Endothelial cell of umbilical vein (primary cell): Measurements from ENCODE around the gene RNASET2. TPM values are rescaled to one million over a fixed set of nuclear protein-coding genes. Genes with fewer than 3 reads are reported as not detected.

Experiments used
- BruUV-seq: library from RNA; stranded (reverse); fragments of 400-500 nt; replicated peaks from 2 replicates; lab custom pipeline; 2021; lab: Mats Ljungman, UMichigan
- CTCF ChIA-PET: fragments of 300-600, 350-600 bp; sonication (Branson Sonifier 250); formaldehyde crosslinking; loops from one replicate; lab custom pipeline; 2021; ENCODE audit warnings: antibody characterized with exemption, inconsistent platforms; lab: Charles Lee
- POLR2A ChIA-PET: fragments of 300-600, 350-600 bp; sonication (Branson Sonifier 250); formaldehyde crosslinking; loops from one replicate; lab custom pipeline; 2021; ENCODE audit warnings: antibody characterized with exemption, inconsistent platforms; lab: Charles Lee
- DNase-seq: peaks from one replicate; pipeline ENCODE4 v3.0.0-alpha.2; 2011; ENCODE audit warnings: low read depth, low spot score
- FAIRE-seq: peaks from 2 replicates; lab custom pipeline; 2011; peaks lifted over from hg19 to GRCh38; lab: Jason Lieb, UNC
- H2AFZ ChIP-seq: 2 replicates; pipeline ENCODE4 v1.6.0; 2012; ENCODE audit warnings: low read depth, low read length, control low read depth, inconsistent platforms
- H3K27ac ChIP-seq: 2 replicates; pipeline ENCODE4 v1.5.1; 2011; ENCODE audit warnings: low read depth, mild to moderate bottlenecking, control low read depth, low read length, moderate library complexity; ENCODE audit not compliant: insufficient read depth
- H3K27me3 ChIP-seq, 2 experiments: 2 replicates each; pipeline versions ENCODE4 v1.6.0 to v1.6.1; 2011; ENCODE audit warnings: low read length in 2 of 2, mixed read lengths in 1 of 2; ENCODE audit not compliant: control insufficient read depth in 2 of 2, insufficient read depth in 2 of 2
- H3K36me3 ChIP-seq, 2 experiments: 2 replicates in 1 of 2; 3 replicates in 1 of 2; pipeline ENCODE4 v1.5.1; 2011; ENCODE audit warnings: low read length in 2 of 2, mild to moderate bottlenecking in 1 of 2, moderate library complexity in 1 of 2; ENCODE audit not compliant: control insufficient read depth in 2 of 2, insufficient read depth in 2 of 2; ENCODE audit errors: extremely low read depth in 1 of 2
- H3K4me1 ChIP-seq: 3 replicates; pipeline ENCODE4 v1.5.1; 2011; ENCODE audit warnings: mild to moderate bottlenecking, low read length; ENCODE audit not compliant: control insufficient read depth, insufficient read depth; ENCODE audit errors: extremely low read depth
- H3K4me2 ChIP-seq: 2 replicates; pipeline ENCODE4 v1.6.1; 2011; ENCODE audit warnings: low read length, control low read depth, mixed read lengths; ENCODE audit not compliant: insufficient read depth
- H3K4me3 ChIP-seq, 3 experiments: fragments of 200-600 bp in 1 of 3; sonication (generic), shearing (Covaris generic) in 1 of 3; replicated peaks in 1 of 3; 2 replicates each; pipeline ENCODE4 v1.5.1; 2011 to 2016; ENCODE audit warnings: control low read depth in 3 of 3, low read length in 3 of 3, mild to moderate bottlenecking in 2 of 3, inconsistent platforms in 1 of 3, low read depth in 1 of 3, moderate library complexity in 1 of 3; ENCODE audit not compliant: insufficient read depth in 1 of 3
- H3K79me2 ChIP-seq: 2 replicates; pipeline ENCODE4 v1.6.0; 2012; ENCODE audit warnings: low read length, inconsistent platforms; ENCODE audit not compliant: control insufficient read depth, insufficient read depth
- H3K9ac ChIP-seq: replicated peaks from 2 replicates; pipeline ENCODE3; 2011; ENCODE audit warnings: low read length, control low read depth; ENCODE audit not compliant: insufficient read depth; ENCODE audit errors: extremely low read depth
- H3K9me1 ChIP-seq: replicated peaks from 3 replicates; pipeline ENCODE4 v1.6.0; 2011; ENCODE audit warnings: mild to moderate bottlenecking, low read length; ENCODE audit not compliant: control insufficient read depth, insufficient read depth; ENCODE audit errors: extremely low read depth
- H3K9me3 ChIP-seq: replicated peaks from 2 replicates; pipeline ENCODE4 v1.5.1; 2012; ENCODE audit warnings: low read length, inconsistent platforms; ENCODE audit not compliant: control insufficient read depth, insufficient read depth
- H4K20me1 ChIP-seq: replicated peaks from 2 replicates; pipeline ENCODE3; 2011; ENCODE audit warnings: mild to moderate bottlenecking, low read length; ENCODE audit not compliant: control insufficient read depth, insufficient read depth; ENCODE audit errors: extremely low read depth
- EZH2 ChIP-seq: IDR thresholded peaks from 2 replicates; pipeline ENCODE4 v1.6.1; 2012; ENCODE audit warnings: borderline replicate concordance, low read depth, mild to moderate bottlenecking, moderate library complexity, low read length, inconsistent platforms; ENCODE audit not compliant: severe bottlenecking
- FOS ChIP-seq: IDR thresholded peaks from 2 replicates; pipeline ENCODE4 v1.6.1; 2011; ENCODE audit warnings: mild to moderate bottlenecking, low read length, moderate library complexity, borderline replicate concordance; ENCODE audit not compliant: insufficient read depth
- GATA2 ChIP-seq: IDR thresholded peaks from 2 replicates; pipeline ENCODE4 v1.7.0; 2011; ENCODE audit warnings: low read depth, mild to moderate bottlenecking, moderate library complexity, mixed read lengths, low read length; ENCODE audit not compliant: insufficient read length, insufficient read depth
- JUN ChIP-seq: IDR thresholded peaks from 2 replicates; pipeline ENCODE4 v1.6.1; 2011; ENCODE audit warnings: borderline replicate concordance, low read depth; ENCODE audit not compliant: insufficient read length, insufficient read depth
- MYC ChIP-seq: IDR thresholded peaks from one replicate; pipeline ENCODE4 v1.6.1; 2011; ENCODE audit warnings: mild to moderate bottlenecking, low read depth, low read length
- POLR2A ChIP-seq: IDR thresholded peaks from 2 replicates; pipeline ENCODE4 v1.6.1; 2012; ENCODE audit warnings: low read depth, mild to moderate bottlenecking, control low read depth, low read length
- POLR2AphosphoS5 ChIP-seq: IDR thresholded peaks from 2 replicates; pipeline ENCODE4 v1.6.1; 2012; ENCODE audit warnings: low read depth, mild to moderate bottlenecking, control low read depth, low read length, moderate library complexity; ENCODE audit not compliant: insufficient read depth
- dilution Hi-C: fragments of 300-500 bp; cut with MboI; formaldehyde crosslinking; loops from one replicate; pipeline ENCODE4 v1.15.0; 2019; ENCODE audit warnings: low sequenced_read_pairs; ENCODE audit not compliant: extremely low pct_ligation_motif_present
- intact Hi-C: fragments of 100-400 bp; cut with micrococcal nuclease; formaldehyde crosslinking; loops from one replicate; pipeline ENCODE4 v1.10.0; 2022
- polyA plus RNA-seq, 4 experiments: library from polyadenylated mRNA; depleted of rRNA in 3 of 4; stranded (reverse) in 3 of 4; unstranded in 1 of 4; fragments of >200 nt; gene quantifications; 2 replicates each; pipeline versions ENCODE4 v1.2.1 to v1.2.3, GENCODE V29; 2011 to 2012; ENCODE audit warnings: missing spikeins in 1 of 4
- total RNA-seq: library from RNA; stranded (reverse); gene quantifications from 2 replicates; pipeline ENCODE4 v1.2.3, GENCODE V29; 2021
- TF ChIP-seq, protein P1 (sequence below), 2 donors: IDR thresholded peaks; 1 replicate in 1 of 2; 2 replicates in 1 of 2; pipeline ENCODE4 v1.5.1; 2011; ENCODE audit warnings: low read length in 2 of 2, mild to moderate bottlenecking in 2 of 2, moderate library complexity in 2 of 2, control low read depth in 1 of 2, inconsistent platforms in 1 of 2, low read depth in 1 of 2; ENCODE audit not compliant: insufficient read depth in 1 of 2; ENCODE audit errors: extremely low read depth in 1 of 2
- TF ChIP-seq, protein P2 (sequence below): IDR thresholded peaks from 2 replicates; pipeline ENCODE4 v1.6.1; 2011; ENCODE audit not compliant: insufficient read depth, insufficient read length

The RNASET2 gene
- total and polyA plus RNA-seq, 2 donors (not counting 3 experiments of a cell fraction or from before 2014, with no cell fraction given) = 10.7 to 11.4 TPM

DNA sequence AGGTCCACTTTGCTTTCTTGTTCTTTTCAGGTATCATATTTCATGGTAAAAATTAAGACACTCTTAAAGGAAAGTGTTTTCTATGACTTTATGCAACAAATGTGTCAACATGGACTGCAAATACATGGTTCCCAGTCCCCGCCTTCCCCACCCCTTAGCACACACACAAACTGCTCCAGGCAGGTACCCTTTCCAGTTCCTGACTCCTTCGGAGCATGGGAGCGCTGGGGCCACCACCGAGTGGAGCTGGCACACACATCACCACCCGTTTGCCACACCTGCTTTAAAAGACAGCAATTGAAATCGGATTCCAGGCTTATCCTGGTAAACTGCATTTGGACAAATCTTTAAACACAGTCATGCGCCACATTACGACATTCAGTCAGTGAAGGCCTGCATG, 22.2 kb downstream of the RNASET2 start:
- DNase-seq = no peak
- no peaks in the 10 kb centered on the region for H4K20me1 ChIP-seq
- no TSS peak for BruUV-seq
- H3K9ac ChIP-seq = no peak overlapping the region
- intact Hi-C loops = no loop called here
- no peaks in the 10 kb centered on the region for H3K27me3 ChIP-seq
- CTCF ChIA-PET = interaction anchor here (1.9 kb wide), 1 partner anchor 17 kb away, joined by 6 read pairs; no protein-coding TSS in a partner anchor
- TF ChIP-seq MYC (no peak), GATA2 (no peak), POLR2A (no peak), POLR2AphosphoS5 (no peak), FOS (no peak), JUN (no peak), EZH2 (no peak)
- TF ChIP-seq, protein P1, sequence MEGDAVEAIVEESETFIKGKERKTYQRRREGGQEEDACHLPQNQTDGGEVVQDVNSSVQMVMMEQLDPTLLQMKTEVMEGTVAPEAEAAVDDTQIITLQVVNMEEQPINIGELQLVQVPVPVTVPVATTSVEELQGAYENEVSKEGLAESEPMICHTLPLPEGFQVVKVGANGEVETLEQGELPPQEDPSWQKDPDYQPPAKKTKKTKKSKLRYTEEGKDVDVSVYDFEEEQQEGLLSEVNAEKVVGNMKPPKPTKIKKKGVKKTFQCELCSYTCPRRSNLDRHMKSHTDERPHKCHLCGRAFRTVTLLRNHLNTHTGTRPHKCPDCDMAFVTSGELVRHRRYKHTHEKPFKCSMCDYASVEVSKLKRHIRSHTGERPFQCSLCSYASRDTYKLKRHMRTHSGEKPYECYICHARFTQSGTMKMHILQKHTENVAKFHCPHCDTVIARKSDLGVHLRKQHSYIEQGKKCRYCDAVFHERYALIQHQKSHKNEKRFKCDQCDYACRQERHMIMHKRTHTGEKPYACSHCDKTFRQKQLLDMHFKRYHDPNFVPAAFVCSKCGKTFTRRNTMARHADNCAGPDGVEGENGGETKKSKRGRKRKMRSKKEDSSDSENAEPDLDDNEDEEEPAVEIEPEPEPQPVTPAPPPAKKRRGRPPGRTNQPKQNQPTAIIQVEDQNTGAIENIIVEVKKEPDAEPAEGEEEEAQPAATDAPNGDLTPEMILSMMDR (IDR thresholded peaks at IDR 0.05; ENCODE audit: extremely low read depth in 1 of 2, insufficient read depth in 1 of 2, low read depth in 1 of 2, low read length in 2 of 2) = no peak
- TF ChIP-seq, protein P2, sequence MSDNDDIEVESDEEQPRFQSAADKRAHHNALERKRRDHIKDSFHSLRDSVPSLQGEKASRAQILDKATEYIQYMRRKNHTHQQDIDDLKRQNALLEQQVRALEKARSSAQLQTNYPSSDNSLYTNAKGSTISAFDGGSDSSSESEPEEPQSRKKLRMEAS = no peak
- POLR2A ChIA-PET = no interaction called here
- dilution Hi-C loops = no loop called here
- no peaks in the 10 kb centered on the region for H3K4me1 ChIP-seq
- no peak overlapping the region for H3K4me2 ChIP-seq
- no peaks in the 10 kb centered on the region for H3K9me3 ChIP-seq
- no peaks in the 10 kb centered on the region for H3K79me2 ChIP-seq
- H3K27ac ChIP-seq = no peak overlapping the region
- H3K4me3 ChIP-seq = no peak overlapping the region
- H3K9me1 ChIP-seq = no peaks in the 10 kb centered on the region
- no peak for FAIRE-seq
- no peak overlapping the region for H2AFZ ChIP-seq
- no peaks in the 10 kb centered on the region for H3K36me3 ChIP-seq
